SK-N-SH (cell line): Measurements from ENCODE around the gene SPDEF. TPM values are rescaled to one million over a fixed set of nuclear protein-coding genes. Genes with fewer than 3 reads are reported as not detected.
A peak's percentile ranks its signal among the peaks of the same experiment; 100 is the strongest.

Source experiments
- CTCF ChIA-PET: fragments of 300-600, 350-600 bp; formaldehyde crosslinking; extraction: SDS; loops from one replicate; lab custom pipeline; 2021; lab: Yijun Ruan, JAX
- POLR2A ChIA-PET: fragments of 350-600 bp; sonication (Branson Sonifier 250); formaldehyde crosslinking; extraction: SDS; loops from one replicate; lab custom pipeline; 2020; ENCODE audit warnings: antibody characterized with exemption, inconsistent platforms; lab: Yijun Ruan, JAX
- DNase-seq: peaks from one replicate; pipeline ENCODE4 v3.0.0; 2012
- H2AFZ ChIP-seq: fragments of 200-600 bp; sonication (generic); 2 replicates; pipeline ENCODE4 v1.8.1; 2016; ENCODE audit warnings: antibody characterized with exemption, mild to moderate bottlenecking, low read depth
- H3F3A ChIP-seq: fragments of 200-600 bp; sonication (generic); replicated peaks from 2 replicates; pipeline ENCODE3; 2016; ENCODE audit warnings: antibody characterized with exemption, mild to moderate bottlenecking; ENCODE audit not compliant: insufficient read depth
- H3K27ac ChIP-seq, 2 experiments: fragments of 200-500 bp in 1 of 2; fragments of 200-600 bp in 1 of 2; sonication (Bioruptor generic) in 1 of 2; sonication (generic), shearing (Covaris generic) in 1 of 2; 2 replicates each; pipeline versions ENCODE4 v1.5.1 to v1.6.1; 2014 to 2016; ENCODE audit warnings: low read depth in 2 of 2, inconsistent platforms in 1 of 2, low read length in 1 of 2, mild to moderate bottlenecking in 1 of 2, mixed read lengths in 1 of 2
- H3K27me3 ChIP-seq: fragments of 200-600 bp; sonication (generic), shearing (Covaris generic); 2 replicates; pipeline ENCODE4 v1.6.1; 2016; ENCODE audit warnings: mixed run types; ENCODE audit not compliant: insufficient read depth
- H3K36me3 ChIP-seq, 2 experiments: fragments of 200-500 bp in 1 of 2; fragments of 200-600 bp in 1 of 2; sonication (Bioruptor generic) in 1 of 2; sonication (generic) in 1 of 2; replicated peaks in 1 of 2; 2 replicates each; pipeline versions ENCODE3 to v1.5.1; 2014 to 2016; ENCODE audit warnings: low read length in 1 of 2, mild to moderate bottlenecking in 1 of 2; ENCODE audit not compliant: insufficient read depth in 2 of 2, control insufficient read depth in 1 of 2
- H3K4me1 ChIP-seq, 2 experiments: fragments of 200-500 bp in 1 of 2; fragments of 200-600 bp in 1 of 2; sonication (Bioruptor generic) in 1 of 2; sonication (generic), shearing (Covaris generic) in 1 of 2; 2 replicates each; pipeline versions ENCODE4 v1.5.1 to v1.6.1; 2014 to 2016; ENCODE audit warnings: low read depth in 1 of 2, low read length in 1 of 2, mixed run types in 1 of 2; ENCODE audit not compliant: insufficient read depth in 2 of 2, control insufficient read depth in 1 of 2
- H3K4me2 ChIP-seq: fragments of 200-600 bp; sonication (generic), shearing (Covaris generic); 2 replicates; pipeline ENCODE4 v1.6.1; 2017; ENCODE audit warnings: mixed run types
- H3K4me3 ChIP-seq, 2 experiments: fragments of 200-500 bp in 1 of 2; fragments of 200-600 bp in 1 of 2; sonication (Bioruptor generic) in 1 of 2; sonication (generic), shearing (Covaris generic) in 1 of 2; 2 replicates each; pipeline versions ENCODE4 v1.5.1 to v1.8.1; 2014 to 2016; ENCODE audit warnings: low read depth in 2 of 2, inconsistent platforms in 1 of 2, low read length in 1 of 2, mild to moderate bottlenecking in 1 of 2, mixed read lengths in 1 of 2, moderate library complexity in 1 of 2
- H3K79me2 ChIP-seq: fragments of 200-600 bp; sonication (generic); 2 replicates; pipeline ENCODE4 v1.8.1; 2017; ENCODE audit warnings: mild to moderate bottlenecking; ENCODE audit not compliant: insufficient read depth
- H3K9ac ChIP-seq: fragments of 200-600 bp; sonication (generic); 2 replicates; pipeline ENCODE4 v1.6.1; 2017; ENCODE audit warnings: mixed run types
- H3K9me2 ChIP-seq: fragments of 200-600 bp; sonication (generic); 2 replicates; pipeline ENCODE4 v1.6.1; 2017; ENCODE audit warnings: mixed run types
- H3K9me3 ChIP-seq: fragments of 200-600 bp; sonication (generic); 2 replicates; pipeline ENCODE4 v1.6.1; 2017; ENCODE audit warnings: mixed run types, mild to moderate bottlenecking, moderate library complexity
- H4K20me1 ChIP-seq: fragments of 200-600 bp; sonication (generic); 2 replicates; pipeline ENCODE4 v1.6.1; 2017; ENCODE audit warnings: mild to moderate bottlenecking, mixed run types; ENCODE audit not compliant: insufficient read depth
- CHD2 ChIP-seq: fragments of 150-350 bp; IDR thresholded peaks from 2 replicates; pipeline ENCODE4 v1.6.1; 2018; ENCODE audit warnings: low read length; ENCODE audit not compliant: partially characterized antibody
- ELF1 ChIP-seq: IDR thresholded peaks from 2 replicates; pipeline ENCODE4 v1.4.0; 2012
- EP300 ChIP-seq, 2 experiments: IDR thresholded peaks; 2 replicates each; pipeline versions ENCODE4 v1.4.0 to v1.6.1; 2012; ENCODE audit warnings: borderline replicate concordance in 1 of 2, low read depth in 1 of 2, low read length in 1 of 2
- EZH2phosphoT487 ChIP-seq: fragments of 200-600 bp; sonication (generic); IDR thresholded peaks from 2 replicates; pipeline ENCODE4 v1.6.1; 2017; ENCODE audit warnings: low read depth, mixed run types, mild to moderate bottlenecking, antibody characterized with exemption, moderate library complexity, borderline replicate concordance
- FOSL2 ChIP-seq: IDR thresholded peaks from 2 replicates; pipeline ENCODE4 v1.4.0; 2012; ENCODE audit warnings: low read depth, mild to moderate bottlenecking, moderate library complexity, borderline replicate concordance
- FOXJ3 ChIP-seq: sonication (generic); formaldehyde crosslinking; IDR thresholded peaks from 2 replicates; pipeline ENCODE4 v1.5.1; 2020; ENCODE audit warnings: mild to moderate bottlenecking, missing genetic modification reagents
- FOXM1 ChIP-seq: IDR thresholded peaks from 2 replicates; pipeline ENCODE4 v1.4.0; 2012; ENCODE audit warnings: low read depth, mild to moderate bottlenecking
- MEF2A ChIP-seq: IDR thresholded peaks from 2 replicates; pipeline ENCODE4 v1.4.0; 2012; ENCODE audit warnings: low read depth, borderline replicate concordance
- MXI1 ChIP-seq: IDR thresholded peaks from 2 replicates; pipeline ENCODE4 v1.6.1; 2012; ENCODE audit warnings: mild to moderate bottlenecking, low read depth, low read length, improper control_type of control experiment
- PBX3 ChIP-seq: IDR thresholded peaks from 2 replicates; pipeline ENCODE4; 2012
- RAD21 ChIP-seq: IDR thresholded peaks from 2 replicates; pipeline ENCODE4 v1.6.1; 2012; ENCODE audit warnings: mild to moderate bottlenecking, low read length
- RFX5 ChIP-seq: IDR thresholded peaks from 2 replicates; pipeline ENCODE4 v1.6.1; 2012; ENCODE audit warnings: mild to moderate bottlenecking, improper control_type of control experiment, low read length
- SIN3A ChIP-seq: IDR thresholded peaks from 2 replicates; pipeline ENCODE4 v1.6.1; 2012; ENCODE audit warnings: low read depth, mild to moderate bottlenecking, low read length, moderate library complexity, borderline replicate concordance
- TAF1 ChIP-seq: IDR thresholded peaks from 2 replicates; pipeline ENCODE4 v1.6.1; 2012; ENCODE audit warnings: low read depth, mild to moderate bottlenecking, low read length, moderate library complexity, borderline replicate concordance
- USF1 ChIP-seq: IDR thresholded peaks from 2 replicates; pipeline ENCODE4 v1.4.0; 2012; ENCODE audit warnings: low read depth, borderline replicate concordance
- ZBTB33 ChIP-seq: IDR thresholded peaks from 2 replicates; pipeline ENCODE4 v1.4.0; 2012; ENCODE audit warnings: low read depth, borderline replicate concordance
- WGBS: methylation state at CpG from one replicate; pipeline ENCODE4 v1.1.6; 2017; ENCODE audit warnings: low lambda C conversion rate; 5-methylcytosine and 5-hydroxymethylcytosine counted together
- polyA plus RNA-seq, 3 experiments: library from polyadenylated mRNA; depleted of rRNA; stranded (reverse); fragments of >200 nt; gene quantifications; 2 replicates each; pipeline ENCODE4 v1.2.3, GENCODE V29; 2012

The SPDEF gene
- polyA plus RNA-seq, 1 of the 3 experiments (the other 2 are of a cell fraction), result 0.10 TPM

GRCh38 chr6:34514593-34515472 is 41.3 kb downstream of the SPDEF start:
- Histone ChIP-seq H3K4me1 (peaks cover 0 to 10% of the 10 kb centered on the region in 2 experiments; a peak in 1 of 4 replicates), H3K9me3 (no peaks in the 10 kb centered on the region), H3K27me3 (no peaks in the 10 kb centered on the region; the same call in 1 of the 2 replicates), H3K9ac (no peak overlapping the region), H2AFZ (no peak overlapping the region), H3K79me2 (no peaks in the 10 kb centered on the region), H3K36me3 (no peaks in the 10 kb centered on the region), H3K9me2 (no peaks in the 10 kb centered on the region), H3K4me3 (peak overlapping the region in 1 of 2 experiments; percentile 22; a peak in 1 of 4 replicates), H3F3A (no peaks in the 10 kb centered on the region), H3K4me2 (no peak overlapping the region), H4K20me1 (no peaks in the 10 kb centered on the region), H3K27ac (no peak overlapping the region)
- 52% methylated on average over 24 of the region's 34 CpGs for WGBS
- TF ChIP-seq MXI1, result peak; percentile 46; the same call in 1 of the 2 replicates
- TF ChIP-seq FOXM1, result no peak
- no peak for TF ChIP-seq ELF1
- TF ChIP-seq TAF1, result no peak
- TF ChIP-seq PBX3, result no peak
- TF ChIP-seq USF1, result no peak
- peak; percentile 94 for DNase-seq
- ChIA-PET POLR2A (no interaction called here), CTCF (interaction anchor here (0.6 to 1.5 kb wide), 6 partner anchors 12 to 319 kb away, joined by 3 to 4 read pairs (median 3); no protein-coding TSS in a partner anchor)

- no peaks in the 10 kb centered on the region for H3K79me2 ChIP-seq
- WGBS, result 79% methylated on average over 8 of the region's 8 CpGs
- no peaks in the 10 kb centered on the region for H3K36me3 ChIP-seq
- no peak overlapping the region for H3K4me2 ChIP-seq
- no peaks in the 10 kb centered on the region for H3F3A ChIP-seq
- TF ChIP-seq CHD2 (no peak), SIN3A (no peak), TAF1 (no peak), FOXM1 (no peak), EZH2phosphoT487 (no peak), FOSL2 (no peak), RAD21 (no peak), FOXJ3 (CRISPR knock-in tag) (no peak), EP300 (IDR thresholded peaks at IDR 0.05; ENCODE audit: borderline replicate concordance in 1 of 2, low read depth in 1 of 2, low read length in 1 of 2) (no peak), ZBTB33 (no peak), MEF2A (no peak), RFX5 (no peak), MXI1 (no peak)
- DNase-seq, result no peak
- H3K4me3 ChIP-seq, result no peak overlapping the region
- no peaks in the 10 kb centered on the region for H4K20me1 ChIP-seq
- POLR2A ChIA-PET, result no interaction called here
- H3K9ac ChIP-seq, result no peak overlapping the region
- no peaks in the 10 kb centered on the region; the same call in 1 of the 2 replicates for H3K27me3 ChIP-seq
- CTCF ChIA-PET, result interaction anchor here (1.0 to 1.5 kb wide), 3 partner anchors 14 to 318 kb away, joined by 3 read pairs; no protein-coding TSS in a partner anchor
- peaks cover 0 to 10% of the 10 kb centered on the region in 2 experiments; a peak in 1 of 4 replicates for H3K4me1 ChIP-seq
- H3K9me3 ChIP-seq, result no peaks in the 10 kb centered on the region
- H3K27ac ChIP-seq, result no peak overlapping the region
- H2AFZ ChIP-seq, result no peak overlapping the region
- no peaks in the 10 kb centered on the region for H3K9me2 ChIP-seq
These were observed 42.0 kb downstream of the SPDEF start for GRCh38 chr6:34514112-34514511.
